ENCODE data around the gene USB1. TPM values are rescaled to one million over a fixed set of nuclear protein-coding genes. Genes with fewer than 3 reads are reported as not detected.
A peak's percentile ranks its signal among the peaks of the same experiment; 100 is the strongest.
"Not testable (repeated sequence)": the region's sequence is repeated elsewhere in the genome, so short reads cannot be mapped to it uniquely, and the experiment has no call there.

USB1 gene
- polyA plus RNA-seq, 10 donors = 11.7 to 16.7 (median 14.7) TPM

- DNase-seq = no peak
Observed at GRCh38 chr16:57993897-57994296, 7.3 kb upstream of the USB1 start.

DNA sequence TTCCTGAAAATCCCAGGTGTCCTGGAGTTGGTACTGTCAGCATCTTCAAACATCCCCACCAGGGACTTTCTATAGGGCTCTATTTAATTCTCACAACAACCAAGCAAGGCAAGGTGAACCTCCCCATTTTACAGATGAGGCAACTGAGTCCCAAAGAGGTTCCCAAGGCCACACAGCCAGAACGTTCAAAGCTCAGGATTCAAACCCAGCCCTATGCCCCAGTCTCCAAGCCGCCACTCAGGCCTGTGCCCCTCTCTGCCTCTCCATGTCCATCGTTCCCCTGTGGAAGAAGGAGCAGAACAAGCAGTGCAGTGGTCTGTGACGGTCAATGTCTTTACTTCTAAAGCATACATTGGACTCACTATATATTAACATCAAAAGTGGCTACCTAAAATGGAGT is 6.8 kb upstream of the USB1 start:
- DNase-seq = no peak

- peak in 1 of 3 donors; percentile 18 for DNase-seq
Observed at GRCh38 chr16:57994778-57995177, 6.4 kb upstream of the USB1 start.

- DNase-seq = no peak
Observed at GRCh38 chr16:57995721-57996405, 5.3 kb upstream of the USB1 start.

GRCh38 chr16:57996406-57997175 is 4.6 kb upstream of the USB1 start:
- DNase-seq = no peak

DNA sequence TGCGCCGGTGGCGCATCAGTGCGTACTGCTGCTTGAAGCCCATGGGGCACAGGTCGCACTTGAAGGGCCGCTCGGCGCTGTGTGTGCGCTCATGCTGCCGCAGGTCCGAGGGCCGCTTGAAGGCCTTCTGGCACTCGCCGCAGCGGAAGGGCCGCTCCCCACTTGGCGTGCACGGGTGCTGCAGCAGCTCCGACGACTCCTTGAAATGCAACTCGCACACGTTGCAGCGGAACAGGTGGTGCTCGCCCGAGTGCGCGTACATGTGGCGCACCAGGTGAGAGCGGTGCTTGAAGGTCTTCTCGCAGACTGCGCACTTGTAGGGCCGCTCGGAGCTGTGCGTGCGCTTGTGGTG is 4.1 kb upstream of the USB1 start:
- no peak for DNase-seq

DNA sequence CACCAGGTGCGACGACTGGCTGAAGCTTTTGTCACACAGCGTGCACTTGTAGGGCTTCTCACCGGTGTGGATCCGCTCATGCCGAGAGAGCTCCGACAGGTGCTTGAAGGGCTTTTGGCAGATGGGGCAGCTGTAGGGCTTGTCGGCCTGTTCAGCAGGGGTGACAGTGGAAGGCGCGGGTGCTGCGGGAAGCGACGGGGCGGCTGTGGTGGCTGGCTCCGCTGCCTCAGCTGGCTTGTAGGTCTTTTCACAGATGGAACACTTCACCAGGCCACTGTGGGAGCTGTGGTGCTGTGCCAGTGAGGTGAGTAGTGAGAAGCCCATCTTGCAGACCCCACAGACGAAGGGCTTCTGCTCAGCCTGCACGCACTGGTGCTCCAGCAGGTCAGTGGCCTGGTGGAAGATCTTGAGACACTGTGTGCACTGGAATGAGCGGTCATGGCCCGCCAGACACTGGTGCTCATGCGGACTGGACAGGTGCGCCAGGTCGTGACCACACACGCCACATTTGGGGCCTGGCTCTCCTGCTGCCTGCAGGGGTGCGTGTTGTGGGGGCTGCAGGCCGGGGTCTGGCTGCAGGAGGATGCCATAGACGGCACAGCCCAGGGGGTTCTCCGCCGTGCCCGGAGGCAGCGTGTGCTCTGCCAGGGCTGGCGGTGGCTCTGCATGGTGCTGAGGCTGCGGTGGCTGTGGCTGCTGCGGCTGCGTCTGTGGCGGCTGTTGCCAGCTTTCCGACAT is 3.5 kb upstream of the USB1 start:
- no peak for DNase-seq

GRCh38 chr16:57998486-57998885 is 2.7 kb upstream of the USB1 start:
- DNase-seq = no peak

DNA sequence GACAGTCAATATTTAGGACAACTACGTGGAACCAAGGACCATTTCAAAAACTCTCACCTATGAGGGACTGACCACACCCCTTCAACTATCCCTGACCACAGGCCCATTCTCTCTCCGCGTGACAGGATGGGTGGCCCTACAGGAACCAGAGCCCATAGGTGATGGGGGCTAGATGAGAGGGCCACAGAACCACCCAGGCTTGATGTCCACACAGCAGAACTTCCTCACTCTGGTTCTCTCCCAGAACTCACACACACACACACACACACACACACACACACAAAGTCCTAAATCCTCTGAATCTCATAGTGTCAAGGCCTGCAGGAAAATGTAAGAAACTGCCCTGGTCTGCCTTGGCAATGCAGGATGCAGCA is 2.2 kb upstream of the USB1 start:
- DNase-seq = no peak

- DNase-seq = peak in 1 of 3 donors; percentile 58
Observed at GRCh38 chr16:57999366-57999970, 1.7 kb upstream of the USB1 start.

- peak in 1 of 3 donors; percentile 37 for DNase-seq
Observed at GRCh38 chr16:57999971-58000705, 1.1 kb upstream of the USB1 start, which contains the start of gene ZNF319. Gene ZNF319, minus strand, starts transcription at chr16:58000672. Its CDS starts 2,407 bp downstream, at chr16:57998265.

DNA sequence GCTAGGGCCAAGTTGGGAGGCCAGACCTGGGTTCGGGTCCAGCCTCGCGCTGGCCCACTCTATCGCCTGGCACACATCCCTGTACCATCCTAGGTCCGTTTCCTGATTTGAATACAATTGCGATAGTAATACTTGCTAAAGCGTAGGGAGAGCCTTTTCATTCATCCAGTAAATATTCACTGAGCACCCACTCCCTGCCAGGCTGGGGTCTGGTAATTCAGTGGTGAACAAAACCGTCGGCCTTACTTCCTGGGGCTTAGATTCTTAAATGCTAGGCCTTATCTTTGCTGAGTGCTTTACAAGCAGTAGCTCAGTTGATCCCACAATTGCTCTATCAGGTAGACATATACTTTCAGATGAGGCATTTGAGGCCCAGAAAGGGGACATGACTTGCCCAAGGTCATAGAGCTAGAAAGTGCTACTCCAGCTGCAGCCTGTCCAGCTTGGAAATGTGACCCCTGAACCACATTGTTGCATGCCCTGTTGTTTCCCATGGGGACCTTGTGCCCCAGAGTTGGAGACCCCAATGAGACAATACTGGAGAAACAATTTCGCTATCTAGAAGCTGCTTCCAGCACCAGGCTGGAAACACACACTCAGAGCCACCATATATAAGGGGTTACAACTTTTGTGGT is 691 bp downstream of the USB1 start:
- no peak for DNase-seq

DNA sequence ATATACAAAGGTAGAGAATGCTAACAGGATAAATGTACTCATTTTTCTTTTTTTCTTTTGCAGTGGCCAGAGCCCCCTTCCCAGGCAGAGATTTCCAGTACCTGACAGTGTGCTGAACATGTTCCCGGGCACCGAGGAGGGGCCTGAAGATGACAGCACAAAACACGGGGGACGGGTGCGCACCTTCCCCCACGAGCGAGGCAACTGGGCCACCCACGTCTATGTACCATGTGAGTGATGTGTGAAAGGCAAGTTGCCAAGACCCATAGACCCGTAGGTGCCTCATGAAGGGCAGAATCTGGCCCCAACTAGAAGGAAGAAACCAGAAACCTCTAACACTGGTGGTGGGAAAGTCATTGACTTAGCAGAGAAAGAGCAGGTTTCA is 1.2 kb downstream of the USB1 start:
- DNase-seq = no peak

GRCh38 chr16:58002936-58003335 is 1.7 kb downstream of the USB1 start:
- no peak for DNase-seq

DNA sequence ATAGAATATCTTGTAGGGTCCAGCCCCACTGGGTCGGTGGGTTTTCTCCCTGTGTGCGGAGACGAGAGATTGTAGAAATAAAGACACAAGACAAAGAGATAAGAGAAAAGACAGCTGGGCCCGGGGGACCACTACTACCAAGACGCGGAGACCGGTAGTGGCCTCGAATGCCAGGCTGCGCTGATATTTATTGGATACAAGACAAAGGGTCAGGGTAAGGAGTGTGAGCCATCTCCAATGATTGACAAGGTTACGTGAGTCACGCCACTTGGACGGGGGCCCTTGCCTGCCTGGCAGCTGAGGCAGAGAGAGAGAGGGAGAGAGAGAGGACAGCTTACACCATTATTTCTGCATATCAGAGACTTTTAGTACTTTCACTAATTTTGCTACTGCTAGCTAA is 3.5 kb downstream of the USB1 start:
- DNase-seq = not testable (repeated sequence)

DNA sequence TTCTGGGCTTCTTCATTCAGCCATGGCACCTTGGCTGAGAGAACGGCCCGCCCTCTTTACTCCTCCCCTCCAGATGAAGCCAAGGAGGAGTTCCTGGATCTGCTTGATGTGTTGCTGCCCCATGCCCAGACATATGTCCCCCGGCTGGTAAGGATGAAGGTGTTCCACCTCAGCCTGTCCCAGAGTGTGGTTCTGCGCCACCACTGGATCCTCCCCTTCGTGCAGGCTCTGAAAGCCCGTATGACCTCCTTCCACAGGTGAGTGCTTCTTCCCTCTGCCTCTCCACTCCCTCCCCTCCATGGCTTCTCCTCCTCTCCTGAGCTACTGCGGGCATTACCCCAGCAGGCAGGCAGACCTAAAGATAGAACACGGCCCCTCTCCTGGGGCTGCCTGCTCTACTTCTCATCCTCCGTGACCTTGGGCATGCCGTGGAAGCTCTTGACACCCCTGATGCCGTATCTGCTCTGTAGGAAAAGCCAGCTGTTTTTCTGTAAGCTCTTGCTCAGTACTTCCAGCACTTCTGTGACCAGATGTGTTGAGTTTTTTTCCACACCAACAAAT is 8.7 kb downstream of the USB1 start:
- no peak for DNase-seq

DNA sequence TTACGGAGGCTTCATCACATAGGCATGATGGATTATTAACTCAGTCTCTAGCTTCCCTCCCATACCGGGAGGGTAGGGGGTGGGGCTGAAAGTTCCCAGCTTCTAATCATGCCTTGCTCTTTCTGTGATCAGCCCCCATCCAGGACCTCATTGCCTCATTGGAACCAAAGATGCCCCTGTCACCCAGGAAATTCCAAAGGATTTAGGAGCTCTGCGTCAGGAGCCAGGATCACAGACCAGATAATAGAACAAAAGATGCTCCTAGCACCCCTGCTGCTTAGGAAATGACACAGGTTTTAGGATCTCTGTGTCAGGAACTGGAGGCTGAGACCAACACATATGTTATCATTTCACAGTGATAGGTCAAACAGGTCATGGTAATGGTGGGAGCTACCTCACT is 9.7 kb downstream of the USB1 start:
- DNase-seq = no peak

DNA sequence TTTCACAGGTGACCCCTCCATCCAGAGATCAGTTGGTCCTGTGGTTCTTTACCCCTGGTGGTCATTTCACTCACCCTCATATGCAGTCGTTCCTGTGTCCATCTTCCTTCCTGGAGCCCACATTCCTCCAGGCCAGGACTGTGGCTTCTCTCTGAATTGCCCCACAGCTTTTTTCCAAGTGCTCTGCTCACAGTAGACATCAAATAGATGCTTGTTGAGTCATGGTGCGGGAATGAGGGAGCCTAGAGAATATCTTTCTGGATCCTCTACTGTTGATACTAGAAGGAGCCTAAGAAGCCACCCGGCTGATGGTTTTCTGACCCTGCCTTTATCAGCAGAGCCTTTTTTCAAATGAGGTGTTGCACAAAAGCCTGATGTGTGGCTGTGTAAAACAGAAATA is 10.4 kb downstream of the USB1 start:
- DNase-seq = no peak

DNA sequence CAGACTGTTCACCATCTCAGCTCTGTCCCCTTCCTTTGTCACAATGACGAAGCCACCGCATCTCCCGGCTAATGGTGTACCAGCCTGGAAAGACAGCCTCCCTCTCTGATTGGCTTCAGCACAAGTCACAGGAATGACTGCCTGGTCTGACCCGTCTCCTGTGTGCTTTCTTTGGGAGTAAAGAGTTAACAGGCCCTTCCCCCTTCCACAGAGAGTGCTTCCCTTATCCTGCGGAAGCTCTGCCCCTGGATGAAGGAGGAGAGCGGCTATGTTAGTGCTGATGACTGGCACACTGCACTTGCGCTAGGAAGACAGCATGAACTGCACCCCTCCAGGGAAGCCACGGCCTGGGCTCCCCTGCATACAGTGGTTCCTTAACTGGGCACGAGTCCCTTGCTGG is 11.3 kb downstream of the USB1 start:
- no peak for DNase-seq

DNA sequence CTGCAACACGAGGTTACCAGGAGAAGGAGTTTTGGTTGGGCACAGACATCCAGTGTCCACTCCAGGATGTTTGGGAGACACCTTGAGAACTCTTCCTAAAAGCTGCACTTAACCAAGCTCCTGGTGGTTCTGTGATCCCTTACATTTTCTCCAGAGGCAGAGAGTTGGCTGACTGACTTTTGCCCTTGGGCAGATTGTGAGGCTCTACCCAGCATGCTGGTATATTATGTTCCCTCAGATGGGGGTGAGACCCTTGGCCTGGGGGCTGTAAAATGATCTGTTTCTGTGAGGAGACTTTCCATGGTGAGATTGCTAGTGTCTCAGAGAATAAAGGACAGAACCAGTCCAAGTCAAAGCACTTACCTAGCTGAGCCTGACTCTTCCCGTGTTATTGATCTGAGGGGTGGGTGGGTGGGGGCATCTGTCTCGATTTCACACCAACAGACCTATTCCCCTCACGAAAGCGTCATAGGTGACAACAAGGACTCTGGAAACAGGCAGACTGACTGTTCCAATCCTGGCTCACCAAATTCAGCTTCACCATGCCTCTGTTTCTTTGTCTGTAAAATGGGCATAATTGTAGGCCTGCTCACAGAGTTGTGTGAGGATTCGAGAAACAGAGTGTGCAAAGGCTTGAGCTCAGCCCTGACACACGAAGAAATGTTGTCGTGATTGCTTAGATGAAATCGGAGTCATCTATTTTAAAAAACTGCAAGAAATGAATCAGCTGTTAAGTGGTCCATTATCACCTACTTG is 12.2 kb downstream of the USB1 start:
- DNase-seq = no peak

All from muscle of back (tissue), 11 donors.